Lower leg skin (tissue), 4 donors: ENCODE results near the gene POLDIP3. TPM values are rescaled to one million over a fixed set of nuclear protein-coding genes. Genes with fewer than 3 reads are reported as not detected.

Experiments used
- DNase-seq, 2 donors: peaks; one replicate each; pipeline ENCODE4 v3.0.0-alpha.2; 2019; ENCODE audit warnings: low spot score in 2 of 2
- H3K4me3 ChIP-seq: fragments of 200-600 bp; sonication (generic); 2 replicates; pipeline ENCODE4 v1.5.1; 2017; ENCODE audit warnings: mild to moderate bottlenecking, low read depth; ENCODE audit not compliant: poor library complexity, severe bottlenecking
- CTCF ChIP-seq, 3 donors: fragments of 450-650 bp; IDR thresholded peaks; one replicate each; pipeline ENCODE4 v1.5.1; 2016; ENCODE audit warnings: antibody characterized with exemption in 3 of 3, mild to moderate bottlenecking in 3 of 3, moderate library complexity in 2 of 3
- POLR2A ChIP-seq, 2 donors: fragments of 450-650 bp; IDR thresholded peaks; one replicate each; pipeline ENCODE4 v1.6.1; 2016 to 2017; ENCODE audit warnings: antibody characterized with exemption in 2 of 2, mild to moderate bottlenecking in 1 of 2, moderate library complexity in 1 of 2
- WGBS, 2 donors: methylation state at CpG; one replicate each; pipeline ENCODE4 v1.1.5; 2018; 5-methylcytosine and 5-hydroxymethylcytosine counted together
- intact Hi-C: fragments of 100-400 bp; cut with DNase I; formaldehyde crosslinking; loops from one replicate; pipeline ENCODE4 v1.15.0; 2023; ENCODE audit warnings: low total_unique reads
- total RNA-seq, 4 donors: library from RNA; depleted of rRNA; stranded (reverse); fragments of >200 nt; gene quantifications; one replicate each; pipeline ENCODE4 v1.1.0, GENCODE V29; 2016

The POLDIP3 gene
- total RNA-seq, 4 donors from 2014 or later, result 29.6 to 41.8 (median 40.8) TPM

- intact Hi-C loops, result no loop called here
- TF ChIP-seq POLR2A (IDR thresholded peaks at IDR 0.05), result no peak
- no peak for TF ChIP-seq CTCF (IDR thresholded peaks at IDR 0.05)
- WGBS, 2 donors, result 88% methylated on average over 4 of the region's 4 CpGs
Observed at GRCh38 chr22:42653999-42654398, 39.3 kb upstream of the POLDIP3 start.

GRCh38 chr22:42651134-42651533 lies 36.5 kb upstream of the POLDIP3 start:
- intact Hi-C loops, result no loop called here
- DNase-seq, result no peak
- TF ChIP-seq CTCF (IDR thresholded peaks at IDR 0.05) (no peak), POLR2A (IDR thresholded peaks at IDR 0.05) (no peak)
- WGBS, 2 donors, result 80 to 82% methylated on average over 7 of the region's 7 CpGs
- no peak overlapping the region for H3K4me3 ChIP-seq

More at GRCh38 chr22:42653999-42654398, 39.3 kb upstream of the POLDIP3 start:
- no peak overlapping the region for H3K4me3 ChIP-seq
- no peak for DNase-seq

GRCh38 chr22:42649246-42650099 lies 34.8 kb upstream of the POLDIP3 start, which contains the start of gene CYB5R3:
Gene CYB5R3 (minus strand): TSS chr22:42649392. CDS start chr22:42649315, 77 bp downstream.
- DNase-seq, result peak; percentile 79 to 96

GRCh38 chr22:42648368-42649245 lies 33.9 kb upstream of the POLDIP3 start:
- DNase-seq, result peak; percentile 38 to 92

More at GRCh38 chr22:42649246-42650099, 34.8 kb upstream of the POLDIP3 start, which contains the start of gene CYB5R3:
- H3K4me3 ChIP-seq, result peak within 1 kb of the TSS; percentile 95
- intact Hi-C loops, result no loop called here
- TF ChIP-seq CTCF (IDR thresholded peaks at IDR 0.05), result no peak
- TF ChIP-seq POLR2A (IDR thresholded peaks at IDR 0.05), result no peak
- WGBS, 2 donors, result 11 to 34% methylated on average over 15 to 32 of the region's 81 CpGs

More at GRCh38 chr22:42648368-42649245, 33.9 kb upstream of the POLDIP3 start:
- 2% methylated on average over 30 to 45 of the region's 49 CpGs for WGBS, 2 donors
- TF ChIP-seq POLR2A (IDR thresholded peaks at IDR 0.05), result peak in 1 of 2 donors; percentile 14
- peak in 1 of 3 donors; percentile 59 for TF ChIP-seq CTCF (IDR thresholded peaks at IDR 0.05)
- H3K4me3 ChIP-seq, result peak overlapping the region; percentile 95
- intact Hi-C loops, result no loop called here
